Testis (tissue), 3 donors: Measurements from ENCODE around the gene ERC2. TPM values are rescaled to one million over a fixed set of nuclear protein-coding genes. Genes with fewer than 3 reads are reported as not detected.

Source experiments
- DNase-seq: peaks from one replicate; pipeline ENCODE4 v3.0.0-alpha.2; 2019
- H3K27ac ChIP-seq, 2 donors: fragments of 200-600 bp; sonication (generic); one replicate each; pipeline ENCODE4 v1.5.1; 2019
- H3K27me3 ChIP-seq: fragments of 200-600 bp; sonication (generic); one replicate; pipeline ENCODE4 v1.5.1; 2019
- H3K36me3 ChIP-seq: fragments of 200-600 bp; sonication (generic); one replicate; pipeline ENCODE4 v1.5.1; 2017; ENCODE audit warnings: low read depth; ENCODE audit errors: missing control alignments
- H3K4me1 ChIP-seq: fragments of 200-600 bp; sonication (generic); one replicate; pipeline ENCODE4 v1.5.1; 2019
- H3K4me3 ChIP-seq, 2 donors: fragments of 200-600 bp; sonication (generic); one replicate each; pipeline ENCODE4 v1.5.1; 2017 to 2019
- H3K9me3 ChIP-seq: fragments of 200-600 bp; sonication (generic); one replicate; pipeline ENCODE4 v1.5.1; 2017
- CTCF ChIP-seq, 3 experiments: fragments of 450-650 bp in 2 of 3; fragments of 200-600 bp in 1 of 3; sonication (generic) in 1 of 3; IDR thresholded peaks; one replicate each; pipeline ENCODE4 v1.5.1; 2016 to 2019; ENCODE audit warnings: antibody characterized with exemption in 3 of 3, mild to moderate bottlenecking in 2 of 3, moderate library complexity in 1 of 3
- POLR2A ChIP-seq: fragments of 450-650 bp; IDR thresholded peaks from one replicate; pipeline ENCODE4 v1.6.1; 2017; ENCODE audit warnings: antibody characterized with exemption, mild to moderate bottlenecking, moderate library complexity
- WGBS, 2 donors: methylation state at CpG; one replicate each; pipeline ENCODE4 v1.1.5; 2018; 5-methylcytosine and 5-hydroxymethylcytosine counted together
- intact Hi-C: fragments of 100-400 bp; cut with DNase I; formaldehyde crosslinking; loops from one replicate; pipeline ENCODE4 v1.15.1; 2023; ENCODE audit warnings: low total_unique reads
- polyA plus RNA-seq: library from polyadenylated mRNA; stranded (reverse); fragments of 350-450 nt; fragmentation: Illumina TruSeq; extraction: RNeasy Lipid Tissue Mini Kit (QIAGEN cat#74804); gene quantifications from one replicate; pipeline ENCODE4 v1.2.3, GENCODE V29; 2014; ENCODE audit warnings: low read depth, low replicate concordance; ENCODE audit not compliant: insufficient read depth
- total RNA-seq, 2 donors: library from RNA; depleted of rRNA; stranded (reverse); fragments of >200 nt; gene quantifications; one replicate each; pipeline ENCODE4 v1.2.3, GENCODE V29; 2016

The ERC2 gene
- total and polyA plus RNA-seq, 3 donors from 2014 or later: 1.9 to 6.1 (median 5.9) TPM

DNA sequence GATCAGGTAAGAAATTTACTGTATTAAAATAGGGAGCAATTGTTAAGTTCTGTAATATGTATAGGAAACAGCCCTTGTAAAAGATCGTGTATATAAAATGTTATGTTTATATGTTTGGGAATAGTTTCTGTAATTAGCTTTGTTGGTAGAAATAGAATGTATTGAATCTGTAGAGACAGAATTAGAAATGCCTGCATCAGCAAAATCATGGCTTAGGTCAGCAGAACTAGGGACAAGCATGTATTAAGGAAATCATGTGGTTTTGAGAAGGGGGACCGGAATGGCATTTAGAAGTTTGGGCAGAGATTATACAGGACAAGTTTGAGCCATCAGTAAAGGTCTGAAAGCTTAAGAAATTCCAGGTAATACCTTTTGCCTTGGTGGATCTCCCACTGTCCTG, 177.9 kb downstream of the ERC2 start:
- no peaks in the 10 kb centered on the region for H3K9me3 ChIP-seq
- intact Hi-C loops: no loop called here
- TF ChIP-seq CTCF (IDR thresholded peaks at IDR 0.05) (no peak), POLR2A (no peak)
- no peak for DNase-seq
- no peaks in the 10 kb centered on the region for H3K27me3 ChIP-seq
- no peaks in the 10 kb centered on the region for H3K4me1 ChIP-seq
- WGBS, 2 donors: 87 to 89% methylated on average over 2 of the region's 2 CpGs
- H3K27ac ChIP-seq: no peak overlapping the region
- no peaks in the 10 kb centered on the region for H3K36me3 ChIP-seq
- H3K4me3 ChIP-seq: no peak overlapping the region

DNA sequence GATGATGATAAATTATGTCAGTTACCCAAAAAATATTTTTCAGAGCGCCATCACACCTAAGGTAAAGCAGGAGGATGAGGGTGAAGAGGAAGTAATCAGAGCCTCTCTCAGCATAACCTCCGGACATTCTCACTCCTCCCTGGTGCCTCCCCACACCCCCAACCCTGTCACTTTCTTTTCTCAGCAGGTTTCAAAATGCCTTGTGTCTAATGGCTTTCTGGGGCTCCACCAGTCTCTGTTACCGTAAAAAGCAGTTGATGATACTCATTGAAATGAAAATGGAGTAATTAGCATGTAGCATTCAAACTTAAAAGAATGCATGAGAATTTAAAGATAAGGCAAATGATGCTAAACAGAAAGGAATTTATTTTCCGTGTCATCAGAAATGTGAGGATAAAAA, 180.0 kb downstream of the ERC2 start:
- intact Hi-C loops: no loop called here
- Histone ChIP-seq H3K27ac (no peak overlapping the region), H3K36me3 (no peaks in the 10 kb centered on the region), H3K4me3 (no peak overlapping the region), H3K9me3 (no peaks in the 10 kb centered on the region), H3K27me3 (no peaks in the 10 kb centered on the region), H3K4me1 (no peaks in the 10 kb centered on the region)
- no peak for TF ChIP-seq POLR2A
- no peak for TF ChIP-seq CTCF (IDR thresholded peaks at IDR 0.05)
- WGBS, 2 donors: 85 to 87% methylated on average over 4 of the region's 4 CpGs
- DNase-seq: no peak

GRCh38 chr3:56282341-56282740, 185.9 kb downstream of the ERC2 start:
- intact Hi-C loops: no loop called here
- Histone ChIP-seq H3K36me3 (no peaks in the 10 kb centered on the region), H3K27me3 (no peaks in the 10 kb centered on the region), H3K4me1 (no peaks in the 10 kb centered on the region), H3K9me3 (no peaks in the 10 kb centered on the region), H3K4me3 (no peak overlapping the region), H3K27ac (no peak overlapping the region)
- TF ChIP-seq CTCF (IDR thresholded peaks at IDR 0.05) (no peak), POLR2A (no peak)
- no peak for DNase-seq

DNA sequence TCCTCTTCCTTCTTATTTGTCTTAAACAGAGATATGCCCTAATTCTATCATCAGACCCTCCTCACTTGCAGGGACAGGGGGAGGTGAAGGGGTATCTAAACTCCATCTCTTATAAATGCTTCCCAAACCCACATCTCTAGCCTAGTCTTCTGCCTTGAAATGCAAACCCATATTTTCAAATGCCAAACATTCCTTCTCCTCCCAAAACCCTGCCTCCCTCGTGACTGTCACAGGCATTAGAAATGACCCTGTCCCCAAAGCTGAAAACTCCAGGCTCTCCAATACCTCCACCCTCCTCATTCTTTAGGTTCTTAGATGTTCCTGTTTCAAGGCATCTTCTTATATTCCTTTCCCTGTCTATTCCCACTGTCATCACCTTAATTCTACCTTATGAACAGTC, 191.0 kb downstream of the ERC2 start:
- H3K4me3 ChIP-seq: no peak overlapping the region
- no peaks in the 10 kb centered on the region for H3K4me1 ChIP-seq
- WGBS, 2 donors: 78 to 83% methylated on average over 1 of the region's 1 CpG
- no peak for DNase-seq
- H3K36me3 ChIP-seq: no peaks in the 10 kb centered on the region
- intact Hi-C loops: no loop called here
- TF ChIP-seq CTCF (IDR thresholded peaks at IDR 0.05): no peak
- no peak for TF ChIP-seq POLR2A
- H3K27me3 ChIP-seq: no peaks in the 10 kb centered on the region
- no peaks in the 10 kb centered on the region for H3K9me3 ChIP-seq
- H3K27ac ChIP-seq: no peak overlapping the region

GRCh38 chr3:56275120-56275519, 193.1 kb downstream of the ERC2 start:
- H3K27ac ChIP-seq: no peak overlapping the region
- intact Hi-C loops: no loop called here
- H3K4me1 ChIP-seq: no peaks in the 10 kb centered on the region
- H3K27me3 ChIP-seq: no peaks in the 10 kb centered on the region
- 65 to 77% methylated on average over 2 of the region's 2 CpGs for WGBS, 2 donors
- no peak overlapping the region for H3K4me3 ChIP-seq
- TF ChIP-seq CTCF (IDR thresholded peaks at IDR 0.05) (no peak), POLR2A (no peak)
- DNase-seq: no peak
- H3K36me3 ChIP-seq: no peaks in the 10 kb centered on the region
- no peaks in the 10 kb centered on the region for H3K9me3 ChIP-seq
